GM12874 (cell line): ENCODE results near the gene ANKH.

ENCODE experiments used
- CTCF ChIP-seq: IDR thresholded peaks from 2 replicates; pipeline ENCODE4 v1.5.1; 2011; ENCODE audit warnings: low read depth, mild to moderate bottlenecking, control low read depth, low read length, moderate library complexity; ENCODE audit not compliant: insufficient read depth

ANKH gene

DNA sequence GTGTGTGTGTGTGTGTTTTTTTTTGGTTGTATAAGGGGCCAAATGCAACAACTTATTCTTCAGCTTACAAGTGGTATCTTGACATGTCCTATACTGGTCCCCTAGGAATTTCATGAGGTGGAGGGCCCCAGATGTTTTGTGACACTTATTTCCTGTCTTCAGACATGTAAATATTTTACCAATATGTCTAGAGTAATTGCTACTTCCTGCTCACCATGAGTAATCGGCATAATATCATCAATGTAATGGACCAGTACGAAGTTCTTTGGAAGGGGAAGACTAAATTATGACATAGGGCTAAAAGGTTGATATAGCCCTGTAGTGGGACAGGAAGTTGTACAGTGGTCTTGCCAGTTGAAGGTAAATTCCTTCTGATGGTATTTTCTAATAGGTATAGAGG is 210.7 kb downstream of the ANKH start:
- TF ChIP-seq CTCF: no peak

- no peak for TF ChIP-seq CTCF
Measured at GRCh38 chr5:14659821-14660607, 211.6 kb downstream of the ANKH start.

- TF ChIP-seq CTCF: no peak
Measured at GRCh38 chr5:14656898-14657297, 214.7 kb downstream of the ANKH start.

DNA sequence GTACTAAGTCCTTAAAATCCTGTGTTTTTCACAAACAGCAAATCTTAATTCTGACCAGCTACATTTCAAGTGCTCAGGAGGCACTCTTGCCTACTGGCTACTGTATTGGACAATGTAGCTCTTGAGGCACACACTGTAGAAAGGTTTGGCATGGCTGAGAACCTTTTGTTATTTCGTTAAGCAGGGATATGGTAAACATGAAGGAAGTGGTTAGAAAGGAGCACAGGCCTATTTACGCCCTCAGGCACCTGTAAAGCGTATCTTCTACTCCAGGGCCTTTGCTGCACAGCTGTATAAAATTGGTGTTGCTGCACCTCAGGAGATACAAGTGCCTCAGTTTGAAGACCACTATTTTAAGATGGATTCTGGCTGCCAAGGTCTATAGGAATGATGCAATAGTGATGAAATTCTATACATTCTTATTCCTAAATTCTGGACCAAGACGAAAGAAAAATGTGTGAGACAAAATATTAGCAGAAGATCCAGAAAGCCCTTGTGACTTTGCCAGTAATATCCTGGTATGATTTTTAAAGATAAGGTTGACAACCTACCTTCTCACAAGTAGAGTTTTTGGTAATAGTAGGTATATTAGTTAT is 216.3 kb downstream of the ANKH start:
- no peak for TF ChIP-seq CTCF
